HAP-1 (cell line): ENCODE data around the gene RB1.

ENCODE experiments used
- DNase-seq, 2 experiments: peaks; one replicate each; pipeline ENCODE4 v3.0.0-alpha.2; 2016 to 2020; ENCODE audit warnings: low spot score in 2 of 2
- H3K27me3 ChIP-seq: fragments of 250-450 bp; sonication (Bioruptor Pico); 2 replicates; pipeline ENCODE4 v1.5.1; 2020; ENCODE audit warnings: low read depth, mild to moderate bottlenecking, moderate library complexity
- H3K36me3 ChIP-seq: fragments of 250-450 bp; sonication (Bioruptor Pico); replicated peaks from 2 replicates; pipeline ENCODE4 v1.5.1; 2020; ENCODE audit warnings: mild to moderate bottlenecking
- H3K4me1 ChIP-seq: fragments of 250-450 bp; sonication (Bioruptor Pico); 2 replicates; pipeline ENCODE4 v1.5.1; 2020; ENCODE audit warnings: mild to moderate bottlenecking
- H3K4me3 ChIP-seq: fragments of 250-450 bp; sonication (Bioruptor Pico); 2 replicates; pipeline ENCODE4 v1.5.1; 2020; ENCODE audit warnings: mild to moderate bottlenecking, moderate library complexity
- H3K9me3 ChIP-seq: fragments of 250-450 bp; sonication (Bioruptor Pico); 2 replicates; pipeline ENCODE4 v1.5.1; 2020; ENCODE audit warnings: mild to moderate bottlenecking, moderate library complexity
- in situ Hi-C: fragments of 300-500 bp; cut with MboI; formaldehyde crosslinking; loops from 3 replicates; pipeline ENCODE4 v1.14.3; 2020; ENCODE audit warnings: low sequenced_read_pairs, inconsistent platforms, mixed read lengths

Gene RB1

GRCh38 chr13:48511621-48512230, 208.2 kb downstream of the RB1 start:
- Histone ChIP-seq H3K27me3 (no peaks in the 10 kb centered on the region), H3K4me3 (no peak overlapping the region), H3K9me3 (no peaks in the 10 kb centered on the region), H3K36me3 (no peaks in the 10 kb centered on the region), H3K4me1 (no peaks in the 10 kb centered on the region)
- in situ Hi-C loops: no loop called here
- no peak for DNase-seq

GRCh38 chr13:48514793-48515192, 211.2 kb downstream of the RB1 start:
- Histone ChIP-seq H3K4me3 (no peak overlapping the region), H3K9me3 (no peaks in the 10 kb centered on the region), H3K4me1 (no peaks in the 10 kb centered on the region), H3K36me3 (no peaks in the 10 kb centered on the region), H3K27me3 (no peaks in the 10 kb centered on the region)
- in situ Hi-C loops: no loop called here
- DNase-seq: no peak

- H3K9me3 ChIP-seq: no peaks in the 10 kb centered on the region
Measured at GRCh38 chr13:48515732-48516131, 212.2 kb downstream of the RB1 start.

GRCh38 chr13:48518083-48518482, 214.5 kb downstream of the RB1 start:
- Histone ChIP-seq H3K4me1 (no peaks in the 10 kb centered on the region), H3K36me3 (no peaks in the 10 kb centered on the region), H3K4me3 (no peak overlapping the region), H3K9me3 (no peaks in the 10 kb centered on the region), H3K27me3 (no peaks in the 10 kb centered on the region)
- no peak for DNase-seq
- in situ Hi-C loops: no loop called here

More at GRCh38 chr13:48515732-48516131, 212.2 kb downstream of the RB1 start:
- Histone ChIP-seq H3K27me3 (no peaks in the 10 kb centered on the region), H3K4me1 (no peaks in the 10 kb centered on the region), H3K4me3 (no peak overlapping the region), H3K36me3 (no peaks in the 10 kb centered on the region)
- DNase-seq: no peak
- in situ Hi-C loops: no loop called here

GRCh38 chr13:48526286-48526685, 222.7 kb downstream of the RB1 start:
- Histone ChIP-seq H3K9me3 (no peaks in the 10 kb centered on the region), H3K27me3 (no peaks in the 10 kb centered on the region), H3K4me1 (peaks cover 7% of the 10 kb centered on the region; the same call in 1 of the 2 replicates), H3K4me3 (no peak overlapping the region), H3K36me3 (no peaks in the 10 kb centered on the region)
- no peak for DNase-seq
- in situ Hi-C loops: no loop called here

- H3K27me3 ChIP-seq: no peaks in the 10 kb centered on the region
- in situ Hi-C loops: no loop called here
- peaks cover 9% of the 10 kb centered on the region; the same call in 1 of the 2 replicates for H3K4me1 ChIP-seq
- peak in 1 of 2 experiments; percentile 17 for DNase-seq
- no peaks in the 10 kb centered on the region for H3K36me3 ChIP-seq
- no peak overlapping the region for H3K4me3 ChIP-seq
- H3K9me3 ChIP-seq: no peaks in the 10 kb centered on the region
Measured at GRCh38 chr13:48527955-48528354, 224.4 kb downstream of the RB1 start.

- Histone ChIP-seq H3K4me3 (no peak overlapping the region), H3K27me3 (no peaks in the 10 kb centered on the region), H3K4me1 (peaks cover 13% of the 10 kb centered on the region), H3K36me3 (no peaks in the 10 kb centered on the region), H3K9me3 (no peaks in the 10 kb centered on the region)
- in situ Hi-C loops: no loop called here
- no peak for DNase-seq
Measured at GRCh38 chr13:48528720-48529119, 225.2 kb downstream of the RB1 start.

- Histone ChIP-seq H3K36me3 (no peaks in the 10 kb centered on the region), H3K27me3 (no peaks in the 10 kb centered on the region; the same call in 1 of the 2 replicates), H3K9me3 (no peaks in the 10 kb centered on the region), H3K4me3 (no peak overlapping the region), H3K4me1 (peaks cover 13% of the 10 kb centered on the region)
- in situ Hi-C loops: no loop called here
- no peak for DNase-seq
Measured at GRCh38 chr13:48530833-48531232, 227.3 kb downstream of the RB1 start.
